Measurements from ENCODE around the gene SLCO4A1.

SLCO4A1 gene

GRCh38 chr20:62650551-62651284 is 8.4 kb downstream of the SLCO4A1 start:
- no peak; the same call in 2 of the 3 replicates for ATAC-seq
- TF ChIP-seq TOX (CRISPR knock-in tag; IDR thresholded peaks at IDR 0.05; ENCODE audit: borderline replicate concordance) (no peak), ZC3H10 (CRISPR knock-in tag; IDR thresholded peaks at IDR 0.05) (no peak), ZNF8 (CRISPR knock-in tag; IDR thresholded peaks at IDR 0.05) (no peak), TSHZ2 (CRISPR knock-in tag; IDR thresholded peaks at IDR 0.05) (no peak), TCF4 (CRISPR knock-in tag; IDR thresholded peaks at IDR 0.05; ENCODE audit: borderline replicate concordance) (no peak), PATZ1 (CRISPR knock-in tag; IDR thresholded peaks at IDR 0.05; ENCODE audit: borderline replicate concordance) (no peak), CREB5 (CRISPR knock-in tag; IDR thresholded peaks at IDR 0.05; ENCODE audit: low read depth) (no peak), RARB (CRISPR knock-in tag; IDR thresholded peaks at IDR 0.05) (no peak), SNAI2 (CRISPR knock-in tag; IDR thresholded peaks at IDR 0.05) (no peak), ARNTL (CRISPR knock-in tag; IDR thresholded peaks at IDR 0.05; ENCODE audit: borderline replicate concordance, low read depth) (no peak), POU6F1 (CRISPR knock-in tag; IDR thresholded peaks at IDR 0.05; ENCODE audit: borderline replicate concordance, low read depth) (no peak), ZNF565 (CRISPR knock-in tag; conservative IDR thresholded peaks at IDR 0.05; ENCODE audit: low read depth) (no peak), ZFP30 (CRISPR knock-in tag; IDR thresholded peaks at IDR 0.05) (no peak), GLIS3 (CRISPR knock-in tag; IDR thresholded peaks at IDR 0.05) (no peak), PPARA (CRISPR knock-in tag; IDR thresholded peaks at IDR 0.05; ENCODE audit: borderline replicate concordance) (no peak), ESRRG (CRISPR knock-in tag; IDR thresholded peaks at IDR 0.05) (no peak), ZNF70 (CRISPR knock-in tag; IDR thresholded peaks at IDR 0.05) (no peak), CSDC2 (CRISPR knock-in tag; IDR thresholded peaks at IDR 0.05) (no peak), OSR1 (CRISPR knock-in tag; IDR thresholded peaks at IDR 0.05) (no peak)

- no peak; the same call in 2 of the 3 replicates for ATAC-seq
- TF ChIP-seq RARB (CRISPR knock-in tag; IDR thresholded peaks at IDR 0.05) (no peak), ZNF8 (CRISPR knock-in tag; IDR thresholded peaks at IDR 0.05) (no peak), PATZ1 (CRISPR knock-in tag; IDR thresholded peaks at IDR 0.05; ENCODE audit: borderline replicate concordance) (no peak), ZC3H10 (CRISPR knock-in tag; IDR thresholded peaks at IDR 0.05) (no peak), ARNTL (CRISPR knock-in tag; IDR thresholded peaks at IDR 0.05; ENCODE audit: borderline replicate concordance, low read depth) (no peak), TOX (CRISPR knock-in tag; IDR thresholded peaks at IDR 0.05; ENCODE audit: borderline replicate concordance) (no peak), ZNF70 (CRISPR knock-in tag; IDR thresholded peaks at IDR 0.05) (peak; percentile 38; the same call in 1 of the 2 replicates), TCF4 (CRISPR knock-in tag; IDR thresholded peaks at IDR 0.05; ENCODE audit: borderline replicate concordance) (peak; percentile 94), ZFP3 (CRISPR knock-in tag; IDR thresholded peaks at IDR 0.05) (no peak), ESRRG (CRISPR knock-in tag; IDR thresholded peaks at IDR 0.05) (no peak), OSR1 (CRISPR knock-in tag; IDR thresholded peaks at IDR 0.05) (no peak), SNAI2 (CRISPR knock-in tag; IDR thresholded peaks at IDR 0.05) (no peak), CSRNP3 (CRISPR knock-in tag; IDR thresholded peaks at IDR 0.05) (peak; percentile 66; the same call in 1 of the 2 replicates), POU6F1 (CRISPR knock-in tag; IDR thresholded peaks at IDR 0.05; ENCODE audit: borderline replicate concordance, low read depth) (no peak), ISL1 (CRISPR knock-in tag; IDR thresholded peaks at IDR 0.05) (no peak), CREB5 (CRISPR knock-in tag; IDR thresholded peaks at IDR 0.05; ENCODE audit: low read depth) (no peak), CSDC2 (CRISPR knock-in tag; IDR thresholded peaks at IDR 0.05) (no peak), GLIS3 (CRISPR knock-in tag; IDR thresholded peaks at IDR 0.05) (no peak)
Measured at GRCh38 chr20:62651285-62652021, 9.2 kb downstream of the SLCO4A1 start.
